ENCODE measurements around the gene KCNK5. TPM values are rescaled to one million over a fixed set of nuclear protein-coding genes. Genes with fewer than 3 reads are reported as not detected.

KCNK5 gene
- total and polyA plus RNA-seq, 2 donors (not counting 1 experiment from before 2014, with no cell fraction given): 0.07 TPM; not detected in 1

DNA sequence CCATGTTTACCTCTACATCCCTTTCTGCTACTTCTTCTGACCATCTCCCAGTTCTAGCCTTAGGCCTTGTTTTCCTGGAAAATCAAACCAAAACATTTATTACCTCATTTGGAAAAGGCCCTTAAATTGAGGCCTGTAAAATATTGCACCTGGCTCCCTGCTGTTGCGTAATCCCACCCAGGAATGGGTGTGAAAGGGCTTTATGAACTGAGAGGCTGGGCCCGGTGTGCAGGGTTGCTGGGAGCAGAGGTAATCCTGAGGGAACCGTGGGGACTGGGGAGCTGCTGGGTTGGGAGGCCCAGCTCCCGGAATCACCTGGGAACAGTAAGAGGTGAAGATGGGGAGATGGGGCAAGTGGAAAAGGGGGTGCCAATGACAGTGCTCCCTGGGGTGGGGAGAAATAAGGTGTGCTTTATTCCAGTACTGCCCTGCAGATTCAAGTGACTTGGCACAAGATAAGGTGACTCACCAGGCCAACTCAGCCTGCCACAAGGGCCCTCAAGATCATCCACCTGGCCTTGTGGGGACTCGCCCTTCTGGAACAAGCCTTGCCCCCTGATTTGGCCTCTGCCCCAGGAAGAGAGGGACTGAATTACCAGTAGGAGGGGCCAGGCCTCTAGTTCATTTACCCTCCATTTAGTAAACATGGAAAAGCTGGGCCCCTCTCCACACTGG lies 44.2 kb downstream of the KCNK5 start:
- Histone ChIP-seq H3K9me3 (ENCODE audit: control extremely low read depth in 1 of 3, control insufficient read depth in 2 of 3, insufficient read depth in 1 of 3, low read length in 2 of 3) (peaks cover 0 to 3% (median 0%) of the 10 kb centered on the region in 3 donors), H3K27ac (ENCODE audit: low read length in 2 of 2) (no peak overlapping the region), H3K9ac (ENCODE audit: low read length) (no peak overlapping the region), H3K4me3 (ENCODE audit: control extremely low read depth in 1 of 5, extremely low read depth in 1 of 5, insufficient read depth in 1 of 5, low read depth in 2 of 5, low read length in 4 of 5) (no peak overlapping the region), H3K79me2 (ENCODE audit: control insufficient read depth, insufficient read depth, low read length) (no peaks in the 10 kb centered on the region), H3K4me2 (replicated peaks; ENCODE audit: low read depth, low read length, poor library complexity, severe bottlenecking) (no peak overlapping the region), H3K27me3 (replicated peaks in 1 of 4; ENCODE audit: control extremely low read depth in 1 of 4, control insufficient read depth in 3 of 4, insufficient read depth in 4 of 4, low read length in 3 of 4) (peaks cover 0 to 5% (median 0%) of the 10 kb centered on the region in 4 experiments), H4K20me1 (ENCODE audit: control insufficient read depth, insufficient read depth, low read length, poor library complexity, severe bottlenecking) (no peaks in the 10 kb centered on the region), H3K4me1 (ENCODE audit: control insufficient read depth in 2 of 2, insufficient read depth in 2 of 2, low read length in 2 of 2) (no peaks in the 10 kb centered on the region), H3K36me3 (replicated peaks in 1 of 2; ENCODE audit: control extremely low read depth in 1 of 2, control insufficient read depth in 1 of 2, extremely low read depth in 1 of 2, insufficient read depth in 2 of 2, low read length in 1 of 2) (no peaks in the 10 kb centered on the region), H2AFZ (ENCODE audit: insufficient read depth, low read depth, low read length, poor library complexity, severe bottlenecking) (no peak overlapping the region)
- H3K4me1 Mint-ChIP-seq: no peaks in the 10 kb centered on the region
- WGBS (ENCODE audit: insufficient coverage): 96% methylated on average over 4 of the region's 5 CpGs
- TF ChIP-seq, protein P1, sequence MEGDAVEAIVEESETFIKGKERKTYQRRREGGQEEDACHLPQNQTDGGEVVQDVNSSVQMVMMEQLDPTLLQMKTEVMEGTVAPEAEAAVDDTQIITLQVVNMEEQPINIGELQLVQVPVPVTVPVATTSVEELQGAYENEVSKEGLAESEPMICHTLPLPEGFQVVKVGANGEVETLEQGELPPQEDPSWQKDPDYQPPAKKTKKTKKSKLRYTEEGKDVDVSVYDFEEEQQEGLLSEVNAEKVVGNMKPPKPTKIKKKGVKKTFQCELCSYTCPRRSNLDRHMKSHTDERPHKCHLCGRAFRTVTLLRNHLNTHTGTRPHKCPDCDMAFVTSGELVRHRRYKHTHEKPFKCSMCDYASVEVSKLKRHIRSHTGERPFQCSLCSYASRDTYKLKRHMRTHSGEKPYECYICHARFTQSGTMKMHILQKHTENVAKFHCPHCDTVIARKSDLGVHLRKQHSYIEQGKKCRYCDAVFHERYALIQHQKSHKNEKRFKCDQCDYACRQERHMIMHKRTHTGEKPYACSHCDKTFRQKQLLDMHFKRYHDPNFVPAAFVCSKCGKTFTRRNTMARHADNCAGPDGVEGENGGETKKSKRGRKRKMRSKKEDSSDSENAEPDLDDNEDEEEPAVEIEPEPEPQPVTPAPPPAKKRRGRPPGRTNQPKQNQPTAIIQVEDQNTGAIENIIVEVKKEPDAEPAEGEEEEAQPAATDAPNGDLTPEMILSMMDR (IDR thresholded peaks at IDR 0.05): no peak
- no peak for TF ChIP-seq EZH2 (IDR thresholded peaks at IDR 0.05; ENCODE audit: borderline replicate concordance, insufficient read depth, low read depth, low read length, poor library complexity, severe bottlenecking)
- no peaks in the 10 kb centered on the region for H3K9me3 Mint-ChIP-seq (ENCODE audit: insufficient read depth)
- H3K27ac Mint-ChIP-seq: no peak overlapping the region
- ATAC-seq (ENCODE audit: low read depth): no peak
- peaks cover 31% of the 10 kb centered on the region for H3K27me3 Mint-ChIP-seq
- intact Hi-C loops (cut with micrococcal nuclease): no loop called here
- no peak for DNase-seq
- no peak overlapping the region for H3K4me3 Mint-ChIP-seq
- ChIA-PET POLR2A (no interaction called here), CTCF (no interaction called here)

GRCh38 chr6:39182604-39183003 lies 46.7 kb downstream of the KCNK5 start:
- H2AFZ ChIP-seq (ENCODE audit: insufficient read depth, low read depth, low read length, poor library complexity, severe bottlenecking): no peak overlapping the region
- ChIA-PET CTCF (interaction anchor here (0.7 to 1.7 kb wide), 3 partner anchors 9 to 16 kb away, joined by 3 to 5 read pairs (median 3); no protein-coding TSS in a partner anchor), POLR2A (no interaction called here)
- H3K9ac ChIP-seq (ENCODE audit: low read length): no peak overlapping the region
- Mint-ChIP-seq H3K9me3 (ENCODE audit: insufficient read depth) (no peaks in the 10 kb centered on the region), H3K4me3 (no peak overlapping the region), H3K27me3 (peaks cover 19% of the 10 kb centered on the region), H3K27ac (no peak overlapping the region), H3K4me1 (no peaks in the 10 kb centered on the region)
- TF ChIP-seq, protein P1 (IDR thresholded peaks at IDR 0.05): no peak
- no peak for TF ChIP-seq EZH2 (IDR thresholded peaks at IDR 0.05; ENCODE audit: borderline replicate concordance, insufficient read depth, low read depth, low read length, poor library complexity, severe bottlenecking)
- intact Hi-C loops (cut with micrococcal nuclease): no loop called here
- 100% methylated on average over 1 of the region's 3 CpGs for WGBS (ENCODE audit: insufficient coverage)
- peaks cover 0 to 5% (median 0%) of the 10 kb centered on the region in 3 donors for H3K9me3 ChIP-seq (ENCODE audit: control extremely low read depth in 1 of 3, control insufficient read depth in 2 of 3, insufficient read depth in 1 of 3, low read length in 2 of 3)
- H3K79me2 ChIP-seq (ENCODE audit: control insufficient read depth, insufficient read depth, low read length): no peaks in the 10 kb centered on the region
- ATAC-seq (ENCODE audit: low read depth) (no peak), DNase-seq (no peak)
- no peak overlapping the region for H3K4me2 ChIP-seq (replicated peaks; ENCODE audit: low read depth, low read length, poor library complexity, severe bottlenecking)
- no peak overlapping the region for H3K27ac ChIP-seq (ENCODE audit: low read length in 2 of 2)
- no peaks in the 10 kb centered on the region for H3K36me3 ChIP-seq (replicated peaks in 1 of 2; ENCODE audit: control extremely low read depth in 1 of 2, control insufficient read depth in 1 of 2, extremely low read depth in 1 of 2, insufficient read depth in 2 of 2, low read length in 1 of 2)
- H3K27me3 ChIP-seq (replicated peaks in 1 of 4; ENCODE audit: control extremely low read depth in 1 of 4, control insufficient read depth in 3 of 4, insufficient read depth in 4 of 4, low read length in 3 of 4): no peaks in the 10 kb centered on the region
- no peaks in the 10 kb centered on the region for H4K20me1 ChIP-seq (ENCODE audit: control insufficient read depth, insufficient read depth, low read length, poor library complexity, severe bottlenecking)
- H3K4me3 ChIP-seq (ENCODE audit: control extremely low read depth in 1 of 5, extremely low read depth in 1 of 5, insufficient read depth in 1 of 5, low read depth in 2 of 5, low read length in 4 of 5): no peak overlapping the region
- H3K4me1 ChIP-seq (ENCODE audit: control insufficient read depth in 2 of 2, insufficient read depth in 2 of 2, low read length in 2 of 2): no peaks in the 10 kb centered on the region
